GM21737 (cell line): ENCODE data around the gene CITED4.
"Not testable (repeated sequence)": the region's sequence is repeated elsewhere in the genome, so short reads cannot be mapped to it uniquely, and the experiment has no call there.

Experiments
- ATAC-seq: cut with Tn5 transposase; IDR thresholded peaks from one replicate; pipeline ENCODE4 v1.9.1; 2021; ENCODE audit warnings: mild to moderate bottlenecking, moderate library complexity; ENCODE audit not compliant: unreplicated experiment

CITED4 gene

GRCh38 chr1:40862008-40862863 is at the start of gene CITED4:
TSS of gene CITED4 (minus strand) at chr1:40862363. CDS start at chr1:40862127, 236 bp downstream.
- peak; percentile 91 for ATAC-seq

- no peak for ATAC-seq
Observed at GRCh38 chr1:40911105-40911504, 48.9 kb upstream of the CITED4 start.

GRCh38 chr1:40909281-40909680 is 47.1 kb upstream of the CITED4 start:
- ATAC-seq = no peak

- no peak for ATAC-seq
Observed at GRCh38 chr1:40908350-40908749, 46.2 kb upstream of the CITED4 start.

- no peak for ATAC-seq
Observed at GRCh38 chr1:40907899-40908298, 45.7 kb upstream of the CITED4 start.

GRCh38 chr1:40906781-40907400 is 44.7 kb upstream of the CITED4 start:
- no peak for ATAC-seq

- ATAC-seq = no peak
Observed at GRCh38 chr1:40905061-40905460, 42.9 kb upstream of the CITED4 start.

- no peak for ATAC-seq
Observed at GRCh38 chr1:40903106-40903505, 40.9 kb upstream of the CITED4 start.

- ATAC-seq = no peak
Observed at GRCh38 chr1:40901886-40902852, 40.0 kb upstream of the CITED4 start.

- ATAC-seq = no peak
Observed at GRCh38 chr1:40899230-40899870, 37.2 kb upstream of the CITED4 start.

- ATAC-seq = no peak
Observed at GRCh38 chr1:40898431-40898901, 36.3 kb upstream of the CITED4 start.

- ATAC-seq = no peak
Observed at GRCh38 chr1:40897513-40897912, 35.4 kb upstream of the CITED4 start.

GRCh38 chr1:40896482-40896881 is 34.3 kb upstream of the CITED4 start:
- no peak for ATAC-seq

- no peak for ATAC-seq
Observed at GRCh38 chr1:40895601-40896000, 33.4 kb upstream of the CITED4 start.

GRCh38 chr1:40894858-40895257 is 32.7 kb upstream of the CITED4 start:
- ATAC-seq = not testable (repeated sequence)

- ATAC-seq = no peak
Observed at GRCh38 chr1:40894455-40894854, 32.3 kb upstream of the CITED4 start.

GRCh38 chr1:40893946-40894345 is 31.8 kb upstream of the CITED4 start:
- no peak for ATAC-seq

- ATAC-seq = no peak
Observed at GRCh38 chr1:40892354-40892753, 30.2 kb upstream of the CITED4 start.

GRCh38 chr1:40890771-40891170 is 28.6 kb upstream of the CITED4 start:
- ATAC-seq = no peak

GRCh38 chr1:40887652-40888051 is 25.5 kb upstream of the CITED4 start:
- ATAC-seq = no peak

- no peak for ATAC-seq
Observed at GRCh38 chr1:40887012-40887378, 24.8 kb upstream of the CITED4 start.
